ENCODE results near the gene OPRL1.
A peak's percentile ranks its signal among the peaks of the same experiment; 100 is the strongest.

OPRL1 gene

DNA sequence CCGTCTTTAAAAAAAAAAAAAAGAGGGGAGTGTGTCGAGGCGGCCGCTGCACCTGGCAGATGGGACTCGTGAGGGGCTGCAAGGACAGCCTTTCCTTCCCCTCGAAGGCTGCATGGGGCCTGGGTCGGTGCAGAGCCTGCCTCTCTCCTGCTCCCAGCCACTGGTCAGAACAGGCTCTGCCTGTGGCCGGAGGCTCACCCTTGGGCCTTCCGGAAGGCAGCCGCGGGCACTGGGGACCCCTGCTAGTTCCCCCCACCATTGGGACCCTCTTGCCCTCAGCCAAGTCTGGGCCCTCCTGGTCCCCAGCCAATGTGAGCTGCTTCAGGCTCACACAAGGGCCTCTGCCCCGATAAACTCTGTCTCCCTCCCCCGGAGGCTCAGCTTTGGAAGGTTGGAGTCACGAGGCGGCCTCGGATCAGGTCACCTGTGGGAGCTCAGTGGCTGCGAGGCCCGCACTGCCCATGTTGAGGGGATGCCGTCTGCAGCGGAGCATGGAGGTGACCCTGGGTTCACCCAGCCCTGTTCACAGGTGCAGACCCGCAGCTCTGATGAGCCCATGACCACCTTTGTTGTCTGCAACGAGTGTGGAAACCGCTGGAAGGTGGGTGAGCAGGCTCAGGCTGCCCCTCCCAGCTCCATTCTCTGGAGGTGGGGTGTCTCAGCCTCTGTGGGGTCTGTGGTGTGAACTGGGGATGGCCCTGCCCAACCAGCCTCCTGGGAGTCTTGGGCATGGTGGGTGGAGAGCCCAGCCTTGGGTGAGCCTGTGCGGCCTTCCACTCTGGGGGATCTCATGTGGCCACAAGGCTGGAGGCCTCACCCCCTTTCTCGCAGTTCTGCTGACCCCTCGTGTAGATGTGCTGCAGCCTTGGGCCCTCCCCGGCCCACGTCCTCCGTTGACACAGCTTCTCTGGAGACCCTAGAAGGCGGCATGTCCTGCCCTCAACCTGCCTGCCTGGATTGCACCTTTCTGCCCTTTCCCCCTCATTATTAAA is 8.2 kb upstream of the OPRL1 start:
- TF ChIP-seq ZNF626 (tag by site-specific recombination; IDR thresholded peaks at IDR 0.05) = no peak
- TF ChIP-seq, protein P1, sequence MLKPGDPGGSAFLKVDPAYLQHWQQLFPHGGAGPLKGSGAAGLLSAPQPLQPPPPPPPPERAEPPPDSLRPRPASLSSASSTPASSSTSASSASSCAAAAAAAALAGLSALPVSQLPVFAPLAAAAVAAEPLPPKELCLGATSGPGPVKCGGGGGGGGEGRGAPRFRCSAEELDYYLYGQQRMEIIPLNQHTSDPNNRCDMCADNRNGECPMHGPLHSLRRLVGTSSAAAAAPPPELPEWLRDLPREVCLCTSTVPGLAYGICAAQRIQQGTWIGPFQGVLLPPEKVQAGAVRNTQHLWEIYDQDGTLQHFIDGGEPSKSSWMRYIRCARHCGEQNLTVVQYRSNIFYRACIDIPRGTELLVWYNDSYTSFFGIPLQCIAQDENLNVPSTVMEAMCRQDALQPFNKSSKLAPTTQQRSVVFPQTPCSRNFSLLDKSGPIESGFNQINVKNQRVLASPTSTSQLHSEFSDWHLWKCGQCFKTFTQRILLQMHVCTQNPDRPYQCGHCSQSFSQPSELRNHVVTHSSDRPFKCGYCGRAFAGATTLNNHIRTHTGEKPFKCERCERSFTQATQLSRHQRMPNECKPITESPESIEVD (tag by site-specific recombination; IDR thresholded peaks at IDR 0.05) = no peak
- no peak for TF ChIP-seq ZNF776 (tag by site-specific recombination; IDR thresholded peaks at IDR 0.05; ENCODE audit: borderline replicate concordance)
- TF ChIP-seq ZSCAN16 (tag by site-specific recombination; IDR thresholded peaks at IDR 0.05) = no peak
- no peak for TF ChIP-seq ZNF214 (tag by site-specific recombination; IDR thresholded peaks at IDR 0.05; ENCODE audit: borderline replicate concordance)
- TF ChIP-seq ZNF514 (tag by site-specific recombination; IDR thresholded peaks at IDR 0.05) = no peak
- no peak for TF ChIP-seq ZNF366 (tag by site-specific recombination; conservative IDR thresholded peaks at IDR 0.05)
- TF ChIP-seq, protein P2, sequence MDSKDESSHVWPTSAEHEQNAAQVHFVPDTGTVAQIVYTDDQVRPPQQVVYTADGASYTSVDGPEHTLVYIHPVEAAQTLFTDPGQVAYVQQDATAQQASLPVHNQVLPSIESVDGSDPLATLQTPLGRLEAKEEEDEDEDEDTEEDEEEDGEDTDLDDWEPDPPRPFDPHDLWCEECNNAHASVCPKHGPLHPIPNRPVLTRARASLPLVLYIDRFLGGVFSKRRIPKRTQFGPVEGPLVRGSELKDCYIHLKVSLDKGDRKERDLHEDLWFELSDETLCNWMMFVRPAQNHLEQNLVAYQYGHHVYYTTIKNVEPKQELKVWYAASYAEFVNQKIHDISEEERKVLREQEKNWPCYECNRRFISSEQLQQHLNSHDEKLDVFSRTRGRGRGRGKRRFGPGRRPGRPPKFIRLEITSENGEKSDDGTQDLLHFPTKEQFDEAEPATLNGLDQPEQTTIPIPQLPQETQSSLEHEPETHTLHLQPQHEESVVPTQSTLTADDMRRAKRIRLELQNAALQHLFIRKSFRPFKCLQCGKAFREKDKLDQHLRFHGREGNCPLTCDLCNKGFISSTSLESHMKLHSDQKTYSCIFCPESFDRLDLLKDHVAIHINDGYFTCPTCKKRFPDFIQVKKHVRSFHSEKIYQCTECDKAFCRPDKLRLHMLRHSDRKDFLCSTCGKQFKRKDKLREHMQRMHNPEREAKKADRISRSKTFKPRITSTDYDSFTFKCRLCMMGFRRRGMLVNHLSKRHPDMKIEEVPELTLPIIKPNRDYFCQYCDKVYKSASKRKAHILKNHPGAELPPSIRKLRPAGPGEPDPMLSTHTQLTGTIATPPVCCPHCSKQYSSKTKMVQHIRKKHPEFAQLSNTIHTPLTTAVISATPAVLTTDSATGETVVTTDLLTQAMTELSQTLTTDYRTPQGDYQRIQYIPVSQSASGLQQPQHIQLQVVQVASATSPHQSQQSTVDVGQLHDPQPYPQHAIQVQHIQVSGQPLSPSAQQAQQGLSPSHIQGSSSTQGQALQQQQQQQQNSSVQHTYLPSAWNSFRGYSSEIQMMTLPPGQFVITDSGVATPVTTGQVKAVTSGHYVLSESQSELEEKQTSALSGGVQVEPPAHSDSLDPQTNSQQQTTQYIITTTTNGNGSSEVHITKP (tag by site-specific recombination; IDR thresholded peaks at IDR 0.05) = no peak
- 0 out of 2 replicates have a peak, but pooled peaks have one; percentile 15 for TF ChIP-seq GLIS2 (tag by site-specific recombination; IDR thresholded peaks at IDR 0.05)
- TF ChIP-seq SCRT1 (tag by site-specific recombination; IDR thresholded peaks at IDR 0.05; ENCODE audit: borderline replicate concordance) = no peak
- 0 out of 2 replicates have a peak, but pooled peaks have one; percentile 33 for TF ChIP-seq ZNF10 (tag by site-specific recombination; IDR thresholded peaks at IDR 0.05)
- TF ChIP-seq ZNF18 (tag by site-specific recombination; IDR thresholded peaks at IDR 0.05) = peak; percentile 43; the same call in 1 of the 2 replicates
- TF ChIP-seq ZNF529 (tag by site-specific recombination; IDR thresholded peaks at IDR 0.05; ENCODE audit: insufficient replicate concordance) = no peak
- TF ChIP-seq ZBTB7A (tag by site-specific recombination; IDR thresholded peaks at IDR 0.05; ENCODE audit: low read depth) = no peak
- no peak for TF ChIP-seq ZNF664 (tag by site-specific recombination; IDR thresholded peaks at IDR 0.05)
- 0 out of 2 replicates have a peak, but pooled peaks have one; percentile 11 for TF ChIP-seq SCRT2 (tag by site-specific recombination; IDR thresholded peaks at IDR 0.05)
- TF ChIP-seq, protein P3, sequence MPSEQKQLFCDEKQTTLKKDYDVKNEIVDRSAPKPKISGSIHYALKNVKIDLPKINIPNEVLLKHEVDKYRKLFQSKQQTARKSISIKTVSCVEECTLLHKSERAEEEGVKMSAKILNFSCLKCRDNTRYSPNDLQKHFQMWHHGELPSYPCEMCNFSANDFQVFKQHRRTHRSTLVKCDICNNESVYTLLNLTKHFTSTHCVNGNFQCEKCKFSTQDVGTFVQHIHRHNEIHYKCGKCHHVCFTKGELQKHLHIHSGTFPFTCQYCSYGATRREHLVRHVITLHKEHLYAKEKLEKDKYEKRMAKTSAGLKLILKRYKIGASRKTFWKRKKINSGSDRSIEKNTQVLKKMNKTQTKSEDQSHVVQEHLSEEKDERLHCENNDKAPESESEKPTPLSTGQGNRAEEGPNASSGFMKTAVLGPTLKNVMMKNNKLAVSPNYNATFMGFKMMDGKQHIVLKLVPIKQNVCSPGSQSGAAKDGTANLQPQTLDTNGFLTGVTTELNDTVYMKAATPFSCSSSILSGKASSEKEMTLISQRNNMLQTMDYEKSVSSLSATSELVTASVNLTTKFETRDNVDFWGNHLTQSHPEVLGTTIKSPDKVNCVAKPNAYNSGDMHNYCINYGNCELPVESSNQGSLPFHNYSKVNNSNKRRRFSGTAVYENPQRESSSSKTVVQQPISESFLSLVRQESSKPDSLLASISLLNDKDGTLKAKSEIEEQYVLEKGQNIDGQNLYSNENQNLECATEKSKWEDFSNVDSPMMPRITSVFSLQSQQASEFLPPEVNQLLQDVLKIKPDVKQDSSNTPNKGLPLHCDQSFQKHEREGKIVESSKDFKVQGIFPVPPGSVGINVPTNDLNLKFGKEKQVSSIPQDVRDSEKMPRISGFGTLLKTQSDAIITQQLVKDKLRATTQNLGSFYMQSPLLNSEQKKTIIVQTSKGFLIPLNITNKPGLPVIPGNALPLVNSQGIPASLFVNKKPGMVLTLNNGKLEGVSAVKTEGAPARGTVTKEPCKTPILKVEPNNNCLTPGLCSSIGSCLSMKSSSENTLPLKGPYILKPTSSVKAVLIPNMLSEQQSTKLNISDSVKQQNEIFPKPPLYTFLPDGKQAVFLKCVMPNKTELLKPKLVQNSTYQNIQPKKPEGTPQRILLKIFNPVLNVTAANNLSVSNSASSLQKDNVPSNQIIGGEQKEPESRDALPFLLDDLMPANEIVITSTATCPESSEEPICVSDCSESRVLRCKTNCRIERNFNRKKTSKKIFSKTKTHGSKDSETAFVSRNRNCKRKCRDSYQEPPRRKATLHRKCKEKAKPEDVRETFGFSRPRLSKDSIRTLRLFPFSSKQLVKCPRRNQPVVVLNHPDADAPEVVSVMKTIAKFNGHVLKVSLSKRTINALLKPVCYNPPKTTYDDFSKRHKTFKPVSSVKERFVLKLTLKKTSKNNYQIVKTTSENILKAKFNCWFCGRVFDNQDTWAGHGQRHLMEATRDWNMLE (tag by site-specific recombination; conservative IDR thresholded peaks at IDR 0.05; ENCODE audit: low read depth) = no peak
- no peak for TF ChIP-seq ZNF248 (tag by site-specific recombination; IDR thresholded peaks at IDR 0.05)
- TF ChIP-seq ZNF623 (tag by site-specific recombination; IDR thresholded peaks at IDR 0.05) = no peak
- no peak for TF ChIP-seq SP3 (tag by site-specific recombination; IDR thresholded peaks at IDR 0.05)
- ChIA-PET POLR2A (interaction anchor here (0.7 kb wide), 1 partner anchor 9 kb away, joined by 5 read pairs; the partner anchor contains the start of gene TCEA2), CTCF (interaction anchor here (0.6 to 1.3 kb wide), 4 partner anchors 9 to 381 kb away, joined by 3 to 4 read pairs (median 3); no protein-coding TSS in a partner anchor)
- Histone ChIP-seq H3K36me3 (ENCODE audit: control insufficient read depth in 2 of 2, insufficient read depth in 1 of 2, low read length in 2 of 2) (peaks cover 0 to 25% of the 10 kb centered on the region in 2 experiments; a peak in 1 of 3 replicates), H3K4me1 (ENCODE audit: control insufficient read depth, insufficient read depth, low read length) (no peaks in the 10 kb centered on the region), H3K27ac (ENCODE audit: extremely low read depth, low read depth, low read length) (no peak overlapping the region), H3K9me3 (ENCODE audit: control insufficient read depth, insufficient read depth, low read depth, low read length) (no peaks in the 10 kb centered on the region), H3K4me3 (ENCODE audit: low read depth, low read length) (no peak overlapping the region)

All from HEK293 (cell line).